Keratinocyte (primary cell): ENCODE results near the gene BTG1.

Source experiments
- EZH2 ChIP-seq: IDR thresholded peaks from one replicate; pipeline ENCODE4 v1.6.1; 2012; ENCODE audit warnings: inconsistent platforms, mild to moderate bottlenecking, low read length, moderate library complexity
- TF ChIP-seq, protein P1 (sequence below), 3 experiments: IDR thresholded peaks in 1 of 3; conservative IDR thresholded peaks in 1 of 3; optimal IDR thresholded peaks in 1 of 3; 2 replicates in 2 of 3; 3 replicates in 1 of 3; pipeline versions ENCODE3 to v1.5.1; 2011; ENCODE audit warnings: low read length in 3 of 3, mild to moderate bottlenecking in 3 of 3, moderate library complexity in 2 of 3, control low read depth in 1 of 3, inconsistent platforms in 1 of 3; ENCODE audit not compliant: insufficient read depth in 2 of 3; ENCODE audit errors: extremely low read depth in 1 of 3

DNA sequence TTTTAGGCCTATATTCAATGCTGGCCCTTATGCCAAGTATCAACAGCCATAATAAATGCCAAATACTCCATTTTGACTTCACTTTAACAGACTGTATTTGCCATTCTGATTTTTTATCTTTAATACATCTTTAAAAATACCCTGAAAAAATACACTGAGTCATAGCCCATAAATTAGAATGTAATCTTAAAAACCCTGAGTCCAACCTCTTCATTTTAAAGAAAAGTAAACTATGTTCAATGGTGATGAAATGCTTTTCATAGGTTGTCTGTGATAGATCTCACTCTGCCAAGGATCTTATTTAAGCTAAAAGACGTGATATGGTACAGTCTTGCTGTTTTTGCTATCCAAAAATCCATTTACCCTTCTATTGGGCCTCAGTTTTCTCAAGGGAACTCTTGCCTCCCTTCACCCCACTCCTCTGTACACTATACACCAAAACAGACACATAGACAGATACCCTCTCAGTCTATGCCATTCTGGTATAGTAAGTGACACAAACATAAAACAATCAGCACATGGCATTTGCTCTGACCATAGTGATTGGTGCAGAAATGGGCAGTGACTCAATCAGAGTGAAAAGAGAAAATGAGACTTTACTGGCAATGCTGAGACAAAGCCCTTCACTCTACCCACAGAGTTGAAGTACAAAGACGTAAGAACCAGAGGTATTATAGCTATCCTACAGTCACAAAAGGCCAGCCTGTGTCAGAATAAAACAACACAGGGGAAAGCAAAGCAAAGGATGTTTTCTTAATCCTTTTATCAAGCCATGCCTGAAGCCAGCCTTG lies 49.1 kb downstream of the BTG1 start:
- TF ChIP-seq, protein P1, sequence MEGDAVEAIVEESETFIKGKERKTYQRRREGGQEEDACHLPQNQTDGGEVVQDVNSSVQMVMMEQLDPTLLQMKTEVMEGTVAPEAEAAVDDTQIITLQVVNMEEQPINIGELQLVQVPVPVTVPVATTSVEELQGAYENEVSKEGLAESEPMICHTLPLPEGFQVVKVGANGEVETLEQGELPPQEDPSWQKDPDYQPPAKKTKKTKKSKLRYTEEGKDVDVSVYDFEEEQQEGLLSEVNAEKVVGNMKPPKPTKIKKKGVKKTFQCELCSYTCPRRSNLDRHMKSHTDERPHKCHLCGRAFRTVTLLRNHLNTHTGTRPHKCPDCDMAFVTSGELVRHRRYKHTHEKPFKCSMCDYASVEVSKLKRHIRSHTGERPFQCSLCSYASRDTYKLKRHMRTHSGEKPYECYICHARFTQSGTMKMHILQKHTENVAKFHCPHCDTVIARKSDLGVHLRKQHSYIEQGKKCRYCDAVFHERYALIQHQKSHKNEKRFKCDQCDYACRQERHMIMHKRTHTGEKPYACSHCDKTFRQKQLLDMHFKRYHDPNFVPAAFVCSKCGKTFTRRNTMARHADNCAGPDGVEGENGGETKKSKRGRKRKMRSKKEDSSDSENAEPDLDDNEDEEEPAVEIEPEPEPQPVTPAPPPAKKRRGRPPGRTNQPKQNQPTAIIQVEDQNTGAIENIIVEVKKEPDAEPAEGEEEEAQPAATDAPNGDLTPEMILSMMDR (optimal IDR thresholded peaks at IDR 0.05 in 1 of 3, IDR thresholded peaks at IDR 0.05 in 1 of 3, conservative IDR thresholded peaks at IDR 0.05 in 1 of 3; ENCODE audit: extremely low read depth in 1 of 3, insufficient read depth in 2 of 3, low read length in 3 of 3) = no peak
- TF ChIP-seq EZH2 = no peak
